NB4 (cell line): ENCODE results near the gene APPL2.

Experiments
- CTCF ChIP-seq: IDR thresholded peaks from one replicate; pipeline ENCODE4 v1.5.1; 2012; ENCODE audit warnings: low read depth, low read length
- MAX ChIP-seq: IDR thresholded peaks from 2 replicates; pipeline ENCODE4 v1.6.1; 2011; ENCODE audit warnings: low read depth, low read length
- POLR2A ChIP-seq: IDR thresholded peaks from 2 replicates; pipeline ENCODE4 v1.6.1; 2011; ENCODE audit warnings: mild to moderate bottlenecking; ENCODE audit not compliant: insufficient read length; ENCODE audit errors: extremely low read depth

- TF ChIP-seq CTCF: no peak
- no peak for TF ChIP-seq POLR2A
- TF ChIP-seq MAX: no peak
These were observed 40.2 kb upstream of the APPL2 start for GRCh38 chr12:105275997-105276733.
